NCI-H1092 (cell line): ENCODE results near the gene TBC1D22A.

Source experiments
- DNase-seq: peaks from one replicate; lab custom pipeline; 2025; lab: John Stamatoyannopoulos, UW

The TBC1D22A gene

DNA sequence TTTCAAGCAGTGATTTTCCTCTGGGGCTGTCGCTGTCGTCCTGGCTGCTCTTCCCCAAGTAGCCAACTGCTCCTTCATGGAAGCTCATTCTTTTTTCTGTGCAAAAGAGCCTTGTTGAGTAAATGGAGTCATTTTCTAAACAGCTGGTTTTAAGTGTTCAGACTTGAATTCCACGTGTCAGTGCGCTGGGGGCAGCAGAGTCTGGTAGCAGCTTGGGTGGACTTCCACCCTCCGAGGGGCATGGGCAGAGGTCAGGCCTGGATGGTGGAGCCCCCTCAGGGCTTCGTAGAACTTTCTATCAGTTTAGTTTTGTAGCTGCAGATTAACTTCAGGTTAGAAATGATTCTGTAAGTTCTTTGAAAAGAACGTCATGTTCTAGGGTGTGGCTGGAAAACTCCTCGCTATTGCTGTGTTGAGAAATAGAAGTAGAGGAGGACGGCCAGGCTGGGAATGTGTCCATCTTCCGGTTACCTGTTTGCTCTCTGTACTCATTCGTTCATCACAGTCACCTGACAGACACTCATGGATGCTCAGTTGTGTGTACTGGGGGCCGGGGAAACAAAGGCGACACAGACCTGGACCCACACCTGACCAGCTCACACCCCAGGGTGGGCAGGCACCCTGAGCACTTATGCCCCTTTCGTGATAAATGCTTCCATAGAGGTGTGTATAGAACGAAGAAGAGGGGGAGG is 270.7 kb downstream of the TBC1D22A start:
- DNase-seq, result no peak

DNA sequence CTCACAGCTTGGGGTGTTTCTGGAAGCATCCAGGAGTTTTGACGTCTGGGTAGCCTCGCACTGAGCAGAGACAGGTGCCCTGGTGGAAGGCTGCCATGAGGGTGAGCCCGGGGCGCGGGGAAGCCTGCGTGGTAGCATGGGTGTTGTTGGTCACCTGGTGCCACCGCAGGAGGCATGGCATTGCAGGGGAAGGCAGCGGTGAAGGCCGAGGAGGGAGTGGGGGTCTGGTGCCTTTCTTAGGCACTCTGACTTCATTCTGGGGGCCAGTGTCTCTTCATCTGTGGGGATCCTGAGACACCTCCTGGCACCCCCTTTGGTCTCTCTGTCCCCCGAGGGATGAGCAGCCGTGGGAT is 271.2 kb downstream of the TBC1D22A start:
- DNase-seq, result no peak

DNA sequence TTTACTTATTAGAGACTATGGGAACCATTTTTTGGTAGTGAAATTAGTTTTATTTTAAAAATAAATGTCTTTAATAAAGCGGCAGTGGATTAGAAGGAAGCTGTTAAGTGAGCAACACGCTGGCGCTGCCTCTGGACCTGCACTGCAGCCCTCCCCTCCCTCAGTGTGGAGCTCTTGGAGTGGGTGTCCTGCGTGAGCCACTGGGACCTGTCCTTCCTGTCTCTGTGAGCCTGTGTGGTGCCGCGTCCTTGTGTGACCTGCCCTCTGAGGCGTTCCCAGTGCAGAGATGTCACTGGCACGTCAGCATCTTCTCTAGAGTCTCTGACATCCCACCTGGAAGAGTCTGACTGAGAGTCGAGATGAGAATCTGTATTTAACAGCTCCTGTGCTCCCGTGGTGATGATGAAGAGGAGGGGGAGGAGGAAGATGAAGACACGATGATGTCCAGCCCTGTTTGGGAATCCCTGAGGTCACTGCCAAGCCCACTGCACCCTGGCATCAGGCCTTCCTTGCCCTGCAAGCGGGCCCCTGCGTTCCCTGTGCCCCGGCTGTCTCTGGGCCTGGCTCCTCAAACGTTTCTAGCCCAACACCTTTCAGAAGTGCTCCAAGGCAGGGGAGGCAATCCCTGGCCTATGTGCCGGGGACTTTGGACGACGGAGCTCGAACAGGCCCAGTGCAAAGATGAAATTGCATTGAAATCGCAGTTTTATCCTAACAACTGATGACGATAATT is 271.8 kb downstream of the TBC1D22A start:
- no peak for DNase-seq

DNA sequence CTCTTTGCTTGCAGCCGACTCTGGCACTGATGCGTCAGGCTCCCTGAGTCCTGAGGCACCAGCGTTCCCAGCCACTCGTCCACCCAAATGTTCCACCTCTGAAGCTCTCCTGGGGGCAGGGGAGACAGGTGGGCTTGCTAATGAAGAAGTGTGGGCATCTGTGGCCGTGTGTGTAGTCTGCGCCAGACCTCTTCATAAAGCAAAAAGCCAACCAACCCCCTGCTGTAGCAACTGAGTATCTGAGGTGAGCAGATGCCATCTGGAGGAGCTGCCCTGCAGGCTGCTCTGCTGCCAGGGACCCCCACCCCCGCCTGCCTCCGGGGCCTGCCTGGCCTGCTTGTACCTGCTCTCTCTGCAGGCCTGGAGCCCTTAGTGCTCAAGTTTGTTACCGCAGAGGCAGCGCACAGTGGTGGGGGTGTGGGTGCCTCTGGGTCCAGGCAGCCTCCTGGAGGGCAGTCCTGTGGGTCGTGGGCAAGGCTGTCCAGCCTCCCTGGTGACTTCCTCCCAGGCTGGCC is 272.5 kb downstream of the TBC1D22A start:
- DNase-seq, result no peak

- DNase-seq, result no peak
Observed at GRCh38 chr22:47035425-47035881, 273.0 kb downstream of the TBC1D22A start.

DNA sequence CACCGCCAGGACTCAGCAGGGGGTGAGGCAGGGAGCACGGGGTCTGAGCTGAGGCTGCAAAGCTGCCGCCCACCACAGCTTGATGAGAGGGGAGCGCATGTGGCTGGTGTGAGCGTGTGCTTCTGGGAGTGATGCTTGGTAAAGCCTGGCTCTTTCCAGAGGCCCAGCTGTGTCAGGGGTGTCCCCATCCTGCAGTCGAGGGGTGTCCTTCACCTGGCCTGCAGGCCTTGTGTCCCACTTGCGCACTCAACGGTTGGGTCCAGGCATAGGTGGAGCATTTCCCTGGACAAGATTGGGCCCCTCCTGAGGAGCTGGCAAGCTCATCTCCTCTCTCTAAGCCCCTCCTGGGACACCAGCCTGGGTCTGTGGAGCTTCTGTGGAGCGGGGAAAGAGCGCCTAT is 273.9 kb downstream of the TBC1D22A start:
- no peak for DNase-seq

DNA sequence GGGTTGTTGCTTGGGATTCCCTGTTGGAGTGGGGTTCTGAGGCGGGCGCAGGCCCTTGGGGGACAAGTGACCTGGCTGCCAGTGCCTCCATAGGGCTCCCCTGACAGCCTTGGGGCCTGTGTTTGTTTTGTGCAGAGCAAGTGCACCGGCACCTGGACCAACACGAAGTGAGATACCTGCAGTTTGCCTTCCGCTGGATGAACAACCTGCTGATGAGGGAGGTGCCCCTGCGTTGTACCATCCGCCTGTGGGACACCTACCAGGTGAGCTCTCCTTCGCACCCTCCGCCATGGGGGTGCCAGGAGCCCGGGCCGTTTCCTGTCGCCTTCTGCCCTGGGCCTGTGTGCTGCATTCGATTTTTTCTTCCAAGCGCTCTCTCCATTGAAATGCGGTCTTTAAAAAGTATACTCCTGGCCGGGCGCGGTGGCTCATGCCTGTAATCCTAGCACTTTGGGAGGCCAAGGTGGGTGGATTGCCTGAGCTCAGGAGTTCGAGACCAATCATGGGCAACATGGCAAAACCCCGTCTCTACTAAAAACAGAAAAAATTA is 274.6 kb downstream of the TBC1D22A start:
- no peak for DNase-seq

DNA sequence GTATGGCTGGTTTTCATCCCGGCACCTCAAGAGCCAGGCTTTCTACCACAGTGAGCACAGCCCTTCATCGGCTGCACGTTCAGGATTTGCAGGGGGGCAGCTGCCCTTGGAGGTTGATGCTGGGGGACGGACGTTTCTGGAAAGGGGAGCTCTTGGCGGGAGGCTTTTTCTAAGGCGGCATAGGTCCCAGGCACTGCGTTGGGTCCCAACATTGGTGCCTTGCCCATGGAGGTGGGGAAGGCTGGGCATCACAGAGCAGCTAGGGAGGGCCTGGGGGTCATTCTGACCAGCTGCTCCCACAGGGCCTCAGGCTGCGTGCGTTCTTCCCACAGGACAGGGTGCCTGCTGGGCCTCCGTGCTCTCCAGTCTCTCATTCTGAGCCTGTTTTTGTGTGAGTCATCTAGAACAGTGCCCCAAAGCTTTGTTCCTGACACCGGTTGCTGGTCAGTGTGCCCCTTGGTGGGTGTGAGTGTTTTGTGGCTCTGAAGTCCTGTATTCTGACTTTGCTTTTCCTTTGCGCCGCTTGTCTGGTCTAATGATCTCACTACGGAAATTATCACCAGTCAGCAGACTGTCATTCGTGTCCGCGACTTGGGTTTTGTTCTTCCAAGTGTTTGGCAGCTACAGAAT is 275.9 kb downstream of the TBC1D22A start:
- DNase-seq, result no peak

DNA sequence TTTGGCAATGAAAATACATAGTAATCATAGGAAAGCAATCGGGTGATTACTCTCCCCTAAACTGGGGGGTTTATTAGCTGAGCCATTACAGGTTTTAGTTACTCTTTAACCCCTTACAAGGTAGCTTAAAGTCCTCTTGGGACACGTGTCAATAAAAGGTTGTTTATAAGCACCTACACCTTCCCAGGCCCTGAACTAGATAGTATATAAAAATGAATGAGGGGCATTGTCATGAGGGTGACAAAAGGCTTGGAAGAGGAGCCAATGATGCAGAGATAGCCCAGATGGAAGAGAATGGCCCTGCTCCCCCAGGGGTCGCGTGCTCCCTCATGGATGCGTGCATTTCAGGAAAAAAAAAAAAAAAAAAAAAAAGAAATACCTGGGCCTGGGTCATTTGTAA is 276.9 kb downstream of the TBC1D22A start:
- no peak for DNase-seq

DNA sequence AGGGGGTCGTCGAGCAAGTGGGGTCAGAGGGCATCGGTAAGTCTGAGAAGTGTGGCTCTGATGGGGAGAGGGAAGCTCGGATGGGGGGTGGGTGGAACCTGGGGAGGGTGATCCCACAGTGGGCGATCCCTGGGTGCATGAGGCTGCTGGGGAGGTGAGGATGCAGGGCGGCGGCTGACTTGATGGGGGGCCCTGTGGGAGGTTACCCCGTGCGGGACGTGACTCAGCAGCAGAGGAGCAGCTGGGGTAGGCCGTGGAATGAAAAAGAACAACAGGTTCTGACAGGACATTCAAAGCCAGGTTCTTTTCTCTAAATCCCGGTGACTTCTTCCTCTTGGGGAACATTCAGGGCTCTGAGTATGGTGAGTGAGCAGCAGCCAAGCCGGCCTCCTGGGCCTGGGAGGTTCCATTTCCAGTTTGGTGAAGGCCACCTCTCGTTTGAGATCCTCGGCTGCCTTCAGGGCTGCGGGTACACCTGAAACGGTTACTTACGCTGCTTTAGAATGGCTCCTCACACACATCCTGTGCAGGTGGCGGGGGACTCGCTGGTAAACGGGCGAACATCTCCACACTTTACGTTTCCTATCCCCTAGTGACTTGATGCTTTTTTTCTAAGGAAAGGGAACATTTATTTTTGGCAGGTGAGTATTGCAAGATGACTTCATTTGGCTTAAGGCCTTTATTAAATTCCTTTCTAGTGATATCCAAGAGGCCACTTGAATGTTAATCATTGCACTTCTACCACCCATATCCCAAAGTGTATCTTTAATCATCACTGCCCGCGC is 278.2 kb downstream of the TBC1D22A start:
- DNase-seq, result no peak

- no peak for DNase-seq
Observed at GRCh38 chr22:47041271-47042115, 279.0 kb downstream of the TBC1D22A start.

DNA sequence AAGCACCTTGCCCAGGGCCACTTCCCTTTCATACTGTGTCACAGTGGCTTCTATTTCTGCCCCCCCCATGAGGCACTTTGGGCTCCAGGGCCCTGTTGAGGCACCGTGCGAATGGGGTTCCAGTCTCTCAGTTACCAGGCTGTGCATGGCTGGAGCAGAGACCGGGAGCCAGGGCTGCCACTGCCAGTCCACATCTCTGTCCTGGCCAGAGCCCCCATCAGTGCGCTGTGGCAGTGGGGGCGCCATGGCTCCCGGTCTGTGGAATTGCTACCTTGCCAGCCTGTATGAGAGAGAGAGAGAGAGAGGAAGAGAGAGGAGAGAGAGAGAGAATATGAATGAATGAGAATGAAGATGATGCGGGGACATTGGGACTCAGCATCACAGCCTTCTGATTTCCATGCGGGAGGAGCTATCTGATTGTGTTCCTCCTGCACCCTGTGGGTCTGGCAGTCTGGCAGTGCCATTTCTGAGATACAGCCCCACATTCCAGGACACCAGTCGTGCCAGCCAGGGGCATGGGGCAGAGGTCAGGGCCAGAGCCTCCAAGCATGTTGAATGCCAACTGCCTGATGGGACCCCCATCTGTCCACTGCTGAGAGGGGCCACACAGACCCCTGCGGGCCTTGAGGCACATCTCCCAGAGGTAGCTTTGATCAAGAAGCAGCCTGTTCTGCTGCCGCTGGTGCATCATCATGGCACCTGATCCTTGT is 279.8 kb downstream of the TBC1D22A start:
- DNase-seq, result no peak

DNA sequence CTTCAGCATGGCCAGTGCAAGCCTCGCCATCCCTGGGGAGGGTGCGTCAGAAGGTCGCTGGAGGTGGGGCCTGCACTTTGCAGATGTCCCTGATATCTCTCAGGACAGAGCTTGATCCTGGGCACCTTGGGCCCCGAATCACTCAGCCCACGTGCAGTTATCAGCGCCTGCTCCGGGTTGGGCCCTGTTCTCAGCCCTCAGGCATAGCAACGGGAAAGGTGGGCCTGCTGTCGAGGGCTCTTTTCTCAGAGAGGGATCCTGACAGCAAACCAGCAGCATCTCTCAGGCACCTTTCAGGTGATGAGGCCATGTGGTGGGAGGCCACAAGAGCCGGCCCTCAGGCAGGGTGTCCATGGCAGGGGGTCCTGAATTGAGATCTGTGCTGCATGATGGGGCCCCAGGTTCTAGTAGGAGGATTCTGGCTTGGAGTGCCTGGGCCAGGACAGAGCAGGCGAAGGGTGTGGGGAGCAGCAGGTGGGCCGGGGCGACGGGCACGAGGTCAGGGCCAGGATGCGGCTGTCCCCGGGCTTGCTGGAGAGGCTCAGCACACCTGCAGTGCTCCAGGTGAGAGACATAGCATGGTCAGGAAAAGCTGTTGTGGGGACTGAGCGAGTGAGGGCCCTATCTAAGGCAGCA is 280.5 kb downstream of the TBC1D22A start:
- no peak for DNase-seq

DNA sequence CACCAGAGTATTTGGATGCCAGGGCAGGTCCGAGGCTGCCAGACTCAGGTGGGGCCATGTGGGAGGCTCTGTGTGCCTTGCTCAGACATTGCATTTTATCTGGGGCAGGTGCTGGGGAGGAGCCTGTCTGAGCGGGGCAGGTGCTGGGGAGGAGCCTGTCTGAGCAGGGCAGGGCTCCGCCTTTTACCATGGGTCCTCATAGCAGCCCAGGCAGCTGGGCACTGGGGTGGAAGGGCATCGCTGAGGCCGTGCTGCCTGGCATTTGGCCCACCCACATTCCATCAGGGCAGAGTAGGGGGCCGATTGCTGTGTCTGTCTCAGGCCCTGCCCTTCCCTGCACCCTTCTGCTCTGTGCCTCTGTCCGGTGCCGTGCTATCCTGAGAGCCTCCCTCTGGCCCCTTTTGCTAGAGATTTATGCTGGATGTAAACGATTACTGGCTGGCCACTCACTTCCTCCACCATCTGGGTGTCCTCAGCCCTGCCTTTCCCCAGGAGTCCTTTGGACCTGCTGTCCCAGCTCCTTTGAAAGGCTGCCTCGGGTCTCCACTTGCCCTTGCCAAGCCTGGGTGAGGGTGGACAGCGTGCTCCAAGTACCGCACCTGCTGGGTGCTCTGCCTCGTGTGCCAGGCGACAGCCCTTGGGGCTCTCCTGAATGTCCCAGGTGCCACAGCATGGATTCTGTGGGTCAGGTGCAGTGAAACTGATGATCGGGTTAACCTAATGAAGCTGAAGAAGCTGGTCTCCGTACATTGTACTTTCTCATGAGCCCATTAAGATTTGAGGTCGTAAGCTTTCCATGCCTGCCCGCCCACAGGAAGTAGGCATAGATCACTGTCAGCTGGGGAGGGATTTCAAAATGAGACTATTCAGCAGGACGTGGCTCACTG is 281.6 kb downstream of the TBC1D22A start:
- DNase-seq, result no peak

GRCh38 chr22:47044722-47045535 is 282.5 kb downstream of the TBC1D22A start:
- DNase-seq, result no peak

- no peak for DNase-seq
Observed at GRCh38 chr22:47045691-47046410, 283.4 kb downstream of the TBC1D22A start.

DNA sequence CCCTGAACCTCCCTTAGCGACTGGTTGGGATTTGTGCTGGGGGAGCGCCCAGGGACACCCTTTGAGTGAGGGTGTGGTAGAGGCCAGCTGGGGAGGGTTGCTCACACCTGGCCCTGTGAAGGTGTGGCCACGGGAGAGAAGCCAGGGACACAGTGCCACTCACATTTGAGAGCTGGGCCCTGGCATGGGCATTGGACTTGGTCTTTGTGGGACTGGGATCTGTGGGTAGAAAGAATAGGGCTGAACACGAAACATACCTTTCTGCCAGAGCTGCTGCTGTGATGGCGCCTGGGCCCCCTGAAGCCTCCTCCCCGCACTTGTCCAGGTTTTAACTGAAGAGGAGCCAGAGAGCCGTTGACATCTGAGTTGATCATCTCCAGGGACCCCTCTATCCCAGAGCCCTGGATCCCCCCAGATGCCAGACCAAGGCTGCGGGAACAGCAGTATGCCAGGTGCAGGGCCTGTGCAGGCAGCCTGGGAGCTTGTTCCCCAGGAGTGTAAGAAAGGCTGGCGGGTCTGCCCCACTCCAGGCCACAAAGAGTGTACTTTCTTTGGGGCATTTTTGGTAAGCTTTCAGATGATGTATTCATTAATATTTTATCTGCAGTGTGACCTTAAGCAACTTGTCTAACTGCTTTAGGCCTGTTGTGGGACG is 284.1 kb downstream of the TBC1D22A start:
- DNase-seq, result no peak
